Measurements from ENCODE around the gene DHH. TPM values are rescaled to one million over a fixed set of nuclear protein-coding genes. Genes with fewer than 3 reads are reported as not detected.

DHH gene
- polyA plus RNA-seq, 4 donors, result 0.15 to 2.3 TPM; not detected in 2

GRCh38 chr12:49091836-49092085 lies 2.8 kb downstream of the DHH start:
- H3K4me3 ChIP-seq (ENCODE audit: low read depth in 1 of 3, low read length in 3 of 3), result no peak overlapping the region
- H3K36me3 ChIP-seq (ENCODE audit: control insufficient read depth in 3 of 3, insufficient read depth in 2 of 3, low read depth in 1 of 3, low read length in 3 of 3), result peaks cover 0 to 5% (median under 1%) of the 10 kb centered on the region in 3 donors
- H3K27ac ChIP-seq (ENCODE audit: low read depth in 1 of 3, low read length in 2 of 3), result no peak overlapping the region
- peaks cover 9 to 73% (median 22%) of the 10 kb centered on the region in 3 donors for H3K27me3 ChIP-seq (ENCODE audit: control insufficient read depth in 3 of 3, insufficient read depth in 3 of 3, low read length in 3 of 3)
- 3 to 5% (median 3%) methylated on average over 14 of the region's 14 CpGs for WGBS, 3 donors
- FAIRE-seq, result no peak
- H3K4me1 ChIP-seq (ENCODE audit: control insufficient read depth in 3 of 3, insufficient read depth in 2 of 3, low read depth in 1 of 3, low read length in 2 of 3), result peaks cover 0 to 40% (median 3%) of the 10 kb centered on the region in 3 donors
- no peak for DNase-seq
- peaks cover 0 to 2% of the 10 kb centered on the region in 2 donors for H3K9me3 ChIP-seq (ENCODE audit: control insufficient read depth in 2 of 2, insufficient read depth in 1 of 2, low read depth in 1 of 2, low read length in 1 of 2)

- FAIRE-seq, result no peak
- Histone ChIP-seq H3K4me3 (ENCODE audit: low read depth in 1 of 3, low read length in 3 of 3) (no peak overlapping the region), H3K4me1 (ENCODE audit: control insufficient read depth in 3 of 3, insufficient read depth in 2 of 3, low read depth in 1 of 3, low read length in 2 of 3) (peaks cover 0 to 40% (median 3%) of the 10 kb centered on the region in 3 donors)
Observed at GRCh38 chr12:49091056-49091835, 3.4 kb downstream of the DHH start.

GRCh38 chr12:49089821-49090773 lies 4.5 kb downstream of the DHH start:
- H3K27me3 ChIP-seq (ENCODE audit: control insufficient read depth in 3 of 3, insufficient read depth in 3 of 3, low read length in 3 of 3), result peaks cover 9 to 68% (median 22%) of the 10 kb centered on the region in 3 donors
- FAIRE-seq, result no peak
- H3K4me3 ChIP-seq (ENCODE audit: low read depth in 1 of 3, low read length in 3 of 3), result peak overlapping the region in 2 of 3 donors; percentile 8 to 28
- H3K9me3 ChIP-seq (ENCODE audit: control insufficient read depth in 2 of 2, insufficient read depth in 1 of 2, low read depth in 1 of 2, low read length in 1 of 2), result peaks cover 0 to 2% of the 10 kb centered on the region in 2 donors
- no peaks in the 10 kb centered on the region for H3K36me3 ChIP-seq (ENCODE audit: control insufficient read depth in 3 of 3, insufficient read depth in 2 of 3, low read depth in 1 of 3, low read length in 3 of 3)
- WGBS, 3 donors, result 2 to 3% (median 3%) methylated on average over 68 to 88 of the region's 88 CpGs
- H3K4me1 ChIP-seq (ENCODE audit: control insufficient read depth in 3 of 3, insufficient read depth in 2 of 3, low read depth in 1 of 3, low read length in 2 of 3), result peaks cover 0 to 40% (median 3%) of the 10 kb centered on the region in 3 donors
- DNase-seq, result peak in 1 of 2 donors; percentile 49
- no peak overlapping the region for H3K27ac ChIP-seq (ENCODE audit: low read depth in 1 of 3, low read length in 2 of 3)

More at GRCh38 chr12:49091056-49091835, 3.4 kb downstream of the DHH start:
- Histone ChIP-seq H3K36me3 (ENCODE audit: control insufficient read depth in 3 of 3, insufficient read depth in 2 of 3, low read depth in 1 of 3, low read length in 3 of 3) (peaks cover 0 to 3% (median 0%) of the 10 kb centered on the region in 3 donors), H3K27ac (ENCODE audit: low read depth in 1 of 3, low read length in 2 of 3) (no peak overlapping the region), H3K9me3 (ENCODE audit: control insufficient read depth in 2 of 2, insufficient read depth in 1 of 2, low read depth in 1 of 2, low read length in 1 of 2) (peaks cover 0 to 2% of the 10 kb centered on the region in 2 donors), H3K27me3 (ENCODE audit: control insufficient read depth in 3 of 3, insufficient read depth in 3 of 3, low read length in 3 of 3) (peaks cover 9 to 73% (median 22%) of the 10 kb centered on the region in 3 donors)
- DNase-seq, result no peak
- 16 to 27% (median 17%) methylated on average over 41 of the region's 41 CpGs for WGBS, 3 donors

- H3K36me3 ChIP-seq (ENCODE audit: control insufficient read depth in 3 of 3, insufficient read depth in 2 of 3, low read depth in 1 of 3, low read length in 3 of 3), result no peaks in the 10 kb centered on the region
- no peak overlapping the region for H3K27ac ChIP-seq (ENCODE audit: low read depth in 1 of 3, low read length in 2 of 3)
- H3K27me3 ChIP-seq (ENCODE audit: control insufficient read depth in 3 of 3, insufficient read depth in 3 of 3, low read length in 3 of 3), result peaks cover 9 to 57% (median 16%) of the 10 kb centered on the region in 3 donors
- peaks cover 0 to 31% (median 3%) of the 10 kb centered on the region in 3 donors for H3K4me1 ChIP-seq (ENCODE audit: control insufficient read depth in 3 of 3, insufficient read depth in 2 of 3, low read depth in 1 of 3, low read length in 2 of 3)
- no peak for FAIRE-seq
- H3K9me3 ChIP-seq (ENCODE audit: control insufficient read depth in 2 of 2, insufficient read depth in 1 of 2, low read depth in 1 of 2, low read length in 1 of 2), result peaks cover 0 to 2% of the 10 kb centered on the region in 2 donors
- H3K4me3 ChIP-seq (ENCODE audit: low read depth in 1 of 3, low read length in 3 of 3), result no peak overlapping the region
- WGBS, 3 donors, result 49 to 58% (median 56%) methylated on average over 6 of the region's 6 CpGs
- no peak for DNase-seq
Observed at GRCh38 chr12:49088932-49089330, 5.7 kb downstream of the DHH start.

GRCh38 chr12:49088150-49088931 lies 6.3 kb downstream of the DHH start:
- no peak overlapping the region for H3K27ac ChIP-seq (ENCODE audit: low read depth in 1 of 3, low read length in 2 of 3)
- no peaks in the 10 kb centered on the region for H3K36me3 ChIP-seq (ENCODE audit: control insufficient read depth in 3 of 3, insufficient read depth in 2 of 3, low read depth in 1 of 3, low read length in 3 of 3)
- 1 to 3% (median 2%) methylated on average over 16 to 18 of the region's 18 CpGs for WGBS, 3 donors
- DNase-seq (peak; percentile 80 to 89), FAIRE-seq (no peak)
- H3K9me3 ChIP-seq (ENCODE audit: control insufficient read depth in 2 of 2, insufficient read depth in 1 of 2, low read depth in 1 of 2, low read length in 1 of 2), result peaks cover 0 to 2% of the 10 kb centered on the region in 2 donors
- H3K27me3 ChIP-seq (ENCODE audit: control insufficient read depth in 3 of 3, insufficient read depth in 3 of 3, low read length in 3 of 3), result peaks cover 9 to 51% (median 13%) of the 10 kb centered on the region in 3 donors
- peaks cover 0 to 26% (median 3%) of the 10 kb centered on the region in 3 donors for H3K4me1 ChIP-seq (ENCODE audit: control insufficient read depth in 3 of 3, insufficient read depth in 2 of 3, low read depth in 1 of 3, low read length in 2 of 3)
- H3K4me3 ChIP-seq (ENCODE audit: low read depth in 1 of 3, low read length in 3 of 3), result no peak overlapping the region

GRCh38 chr12:49086116-49086515 lies 8.5 kb downstream of the DHH start:
- no peak overlapping the region for H3K27ac ChIP-seq (ENCODE audit: low read depth in 1 of 3, low read length in 2 of 3)
- WGBS, 3 donors, result 77 to 84% (median 82%) methylated on average over 3 of the region's 3 CpGs
- peaks cover 0 to 13% (median 3%) of the 10 kb centered on the region in 3 donors for H3K4me1 ChIP-seq (ENCODE audit: control insufficient read depth in 3 of 3, insufficient read depth in 2 of 3, low read depth in 1 of 3, low read length in 2 of 3)
- no peak for DNase-seq
- no peaks in the 10 kb centered on the region for H3K36me3 ChIP-seq (ENCODE audit: control insufficient read depth in 3 of 3, insufficient read depth in 2 of 3, low read depth in 1 of 3, low read length in 3 of 3)
- H3K9me3 ChIP-seq (ENCODE audit: control insufficient read depth in 2 of 2, insufficient read depth in 1 of 2, low read depth in 1 of 2, low read length in 1 of 2), result peaks cover 0 to 2% of the 10 kb centered on the region in 2 donors
- no peak overlapping the region for H3K4me3 ChIP-seq (ENCODE audit: low read depth in 1 of 3, low read length in 3 of 3)
- H3K27me3 ChIP-seq (ENCODE audit: control insufficient read depth in 3 of 3, insufficient read depth in 3 of 3, low read length in 3 of 3), result peaks cover 3 to 32% (median 10%) of the 10 kb centered on the region in 3 donors
- FAIRE-seq, result no peak

- H3K27me3 ChIP-seq (ENCODE audit: control insufficient read depth in 3 of 3, insufficient read depth in 3 of 3, low read length in 3 of 3), result peaks cover 0 to 16% (median 3%) of the 10 kb centered on the region in 3 donors
- peaks cover 0 to 6% (median 0%) of the 10 kb centered on the region in 3 donors for H3K4me1 ChIP-seq (ENCODE audit: control insufficient read depth in 3 of 3, insufficient read depth in 2 of 3, low read depth in 1 of 3, low read length in 2 of 3)
- no peak overlapping the region for H3K4me3 ChIP-seq (ENCODE audit: low read depth in 1 of 3, low read length in 3 of 3)
- 97 to 100% (median 99%) methylated on average over 3 of the region's 3 CpGs for WGBS, 3 donors
- no peaks in the 10 kb centered on the region for H3K36me3 ChIP-seq (ENCODE audit: control insufficient read depth in 3 of 3, insufficient read depth in 2 of 3, low read depth in 1 of 3, low read length in 3 of 3)
- H3K9me3 ChIP-seq (ENCODE audit: control insufficient read depth in 2 of 2, insufficient read depth in 1 of 2, low read depth in 1 of 2, low read length in 1 of 2), result no peaks in the 10 kb centered on the region
- H3K27ac ChIP-seq (ENCODE audit: low read depth in 1 of 3, low read length in 2 of 3), result no peak overlapping the region
- FAIRE-seq (no peak), DNase-seq (no peak)
Observed at GRCh38 chr12:49084438-49084837, 10.2 kb downstream of the DHH start.
